GM21786 (cell line): ENCODE measurements around the gene MAPK12.
A peak's percentile ranks its signal among the peaks of the same experiment; 100 is the strongest.
"Not testable (repeated sequence)": the region's sequence is repeated elsewhere in the genome, so short reads cannot be mapped to it uniquely, and the experiment has no call there.

Experiments
- ATAC-seq: cut with Tn5 transposase; IDR thresholded peaks from one replicate; pipeline ENCODE4 v1.9.1; 2021; ENCODE audit not compliant: unreplicated experiment

The MAPK12 gene

DNA sequence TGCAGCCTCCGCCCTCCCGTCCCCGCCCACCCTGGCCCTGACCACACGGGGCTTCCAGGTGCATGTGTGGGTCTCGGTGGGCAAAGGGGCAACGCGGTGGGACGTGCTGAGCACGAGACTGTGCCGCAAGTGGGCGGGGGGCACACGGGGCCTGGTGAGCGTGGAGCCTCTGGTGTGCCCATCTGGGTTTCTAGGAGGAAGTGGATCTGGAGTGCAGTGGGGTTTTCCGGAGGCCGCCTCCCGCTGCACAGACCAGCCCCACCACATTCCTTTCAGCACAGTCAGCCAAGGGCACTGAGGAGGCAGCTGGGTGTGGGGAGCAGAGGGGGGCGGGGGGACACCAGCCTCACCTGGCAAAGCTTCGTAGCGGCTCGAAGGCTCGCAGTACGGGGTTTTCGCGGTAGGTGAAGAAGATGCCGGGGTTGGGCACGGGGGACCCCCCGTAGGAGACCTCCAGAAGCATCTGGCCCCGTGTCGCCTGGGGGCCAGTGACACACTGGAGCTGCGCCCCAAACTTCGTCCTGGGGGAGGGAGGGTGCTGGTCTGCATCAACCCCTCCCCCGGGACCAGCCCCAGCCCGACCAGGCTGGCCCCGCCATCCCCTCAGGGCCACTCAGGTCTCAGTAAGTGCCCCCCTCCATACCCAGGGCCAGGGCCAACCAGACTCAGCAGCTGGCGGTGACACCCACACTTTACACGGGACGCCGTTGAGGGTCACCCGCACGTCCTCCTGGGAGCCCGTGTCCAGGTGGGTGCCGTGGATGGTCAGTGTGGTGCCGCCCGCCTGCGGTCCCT lies 21.1 kb upstream of the MAPK12 start:
- no peak for ATAC-seq

DNA sequence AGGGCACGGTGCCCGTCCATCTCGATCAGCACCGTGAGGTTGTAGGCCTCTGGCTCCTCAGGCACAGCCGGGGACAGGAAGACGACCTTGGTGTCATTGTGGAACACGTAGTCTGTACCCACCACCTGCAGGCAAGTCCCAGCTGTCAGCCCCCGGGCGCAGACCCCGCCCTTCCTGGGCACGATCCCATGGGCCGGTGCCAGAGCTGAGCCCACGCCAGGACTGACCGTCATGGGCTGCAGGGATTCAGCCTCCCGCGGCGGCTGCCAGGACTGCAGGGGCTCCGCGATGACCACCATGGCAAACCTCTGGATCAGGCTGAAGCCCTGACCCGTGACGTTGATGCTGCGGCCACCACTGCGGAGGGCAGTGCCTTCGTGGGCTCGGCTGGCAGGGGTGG lies 20.5 kb upstream of the MAPK12 start:
- no peak for ATAC-seq

DNA sequence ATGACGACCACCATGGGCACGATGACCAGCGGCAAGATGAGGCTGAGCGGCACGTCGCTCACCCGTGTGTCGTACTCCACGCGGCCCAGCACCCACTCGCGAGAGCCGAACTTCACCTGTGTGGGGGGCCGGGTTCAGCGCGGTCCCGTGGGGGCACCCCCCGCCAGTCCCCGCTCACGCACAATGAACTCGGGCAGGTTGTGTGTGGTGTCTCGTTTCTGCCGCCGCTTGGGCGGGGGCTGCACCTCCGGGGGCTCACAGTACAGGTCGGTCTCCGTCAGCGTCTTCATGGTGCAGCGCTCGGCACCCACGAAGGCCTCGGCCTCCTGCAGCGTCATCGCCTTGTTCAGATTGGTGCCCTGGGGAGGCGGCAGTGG lies 19.9 kb upstream of the MAPK12 start:
- ATAC-seq, result no peak

GRCh38 chr22:50280708-50281383 lies 19.4 kb upstream of the MAPK12 start:
- ATAC-seq, result no peak

DNA sequence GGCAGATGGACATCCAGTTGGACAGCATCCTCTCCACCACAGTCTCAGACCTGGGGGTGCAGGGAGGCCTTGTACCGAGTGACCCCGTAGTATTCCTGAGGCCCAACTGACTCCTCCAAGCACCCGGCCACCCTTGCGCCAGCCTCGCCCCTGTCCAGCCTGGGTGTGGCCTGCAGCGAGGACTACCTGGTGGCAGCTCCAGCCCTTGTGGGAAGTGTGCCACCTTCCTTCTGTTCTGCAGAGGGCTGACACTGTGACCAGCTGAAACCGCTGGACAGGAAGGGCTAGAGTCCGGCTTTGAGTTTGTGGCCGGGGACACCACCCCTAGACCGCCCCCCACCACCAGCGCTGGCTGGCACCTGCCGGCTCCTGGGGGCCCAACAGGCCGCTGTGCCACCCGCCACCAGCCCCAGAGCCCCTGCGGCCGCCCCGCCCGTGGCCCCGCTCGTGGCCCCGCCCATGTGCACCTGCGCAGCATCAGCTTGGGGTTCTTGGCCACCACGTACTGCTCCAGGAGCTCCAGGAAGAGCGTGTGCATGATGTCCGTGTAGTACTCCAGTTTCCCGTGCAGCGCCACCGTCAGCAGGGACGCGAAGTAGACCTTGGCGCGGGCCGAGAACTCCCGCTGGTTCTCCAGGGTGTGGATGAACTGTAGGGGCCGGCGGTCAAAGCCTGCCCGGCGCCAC lies 18.7 kb upstream of the MAPK12 start:
- ATAC-seq, result no peak

DNA sequence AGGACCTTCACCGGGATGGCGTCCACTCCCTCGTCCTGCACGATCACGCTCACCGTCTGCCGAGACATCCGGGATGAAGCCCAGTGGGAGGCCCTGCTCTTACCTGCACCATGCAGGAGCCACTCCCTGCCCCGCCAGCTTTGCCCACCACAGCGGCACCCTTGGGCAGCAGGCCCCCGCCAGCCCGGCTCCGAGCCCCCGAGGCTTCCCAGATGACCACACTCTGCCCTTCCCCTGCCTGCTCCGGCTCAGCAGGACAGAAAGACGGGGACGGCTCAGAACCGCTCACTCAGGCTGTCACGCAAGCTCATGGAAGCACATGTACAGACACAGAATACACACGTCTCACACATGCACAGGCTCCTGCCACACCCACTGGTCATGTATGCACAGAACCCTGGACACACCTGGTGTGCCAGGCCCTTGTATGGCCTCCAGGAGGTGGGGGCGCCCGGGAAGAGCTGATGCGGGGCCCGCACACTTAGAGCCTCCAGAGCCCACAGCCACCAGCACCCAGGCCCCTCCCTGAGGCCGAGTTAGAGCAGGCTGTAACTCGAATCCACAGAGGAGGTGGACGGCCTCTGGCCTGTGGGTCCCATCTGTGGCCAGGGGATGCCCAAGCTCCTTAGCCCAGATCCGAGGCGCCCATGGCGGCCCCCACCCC lies 17.6 kb upstream of the MAPK12 start:
- ATAC-seq, result no peak

DNA sequence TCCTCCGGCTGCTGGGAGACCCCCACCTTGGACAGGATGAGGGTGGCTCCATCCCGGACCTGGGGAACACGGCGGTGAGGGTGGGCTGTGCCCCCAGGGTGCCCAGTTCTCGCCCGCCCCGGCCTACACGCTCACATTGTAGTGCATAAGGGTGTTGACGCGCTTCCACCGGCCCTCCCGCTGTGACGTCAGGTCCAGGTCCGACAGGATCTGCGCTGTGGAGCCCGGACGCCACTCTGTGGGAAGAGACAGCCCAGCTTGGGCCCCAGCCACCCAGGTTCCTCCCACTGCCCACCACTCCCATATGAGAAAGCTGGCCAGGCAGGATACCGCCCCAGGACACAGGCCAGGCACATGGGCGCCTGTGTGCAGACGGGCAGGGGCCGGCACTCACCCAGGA lies 17.0 kb upstream of the MAPK12 start:
- ATAC-seq, result no peak

DNA sequence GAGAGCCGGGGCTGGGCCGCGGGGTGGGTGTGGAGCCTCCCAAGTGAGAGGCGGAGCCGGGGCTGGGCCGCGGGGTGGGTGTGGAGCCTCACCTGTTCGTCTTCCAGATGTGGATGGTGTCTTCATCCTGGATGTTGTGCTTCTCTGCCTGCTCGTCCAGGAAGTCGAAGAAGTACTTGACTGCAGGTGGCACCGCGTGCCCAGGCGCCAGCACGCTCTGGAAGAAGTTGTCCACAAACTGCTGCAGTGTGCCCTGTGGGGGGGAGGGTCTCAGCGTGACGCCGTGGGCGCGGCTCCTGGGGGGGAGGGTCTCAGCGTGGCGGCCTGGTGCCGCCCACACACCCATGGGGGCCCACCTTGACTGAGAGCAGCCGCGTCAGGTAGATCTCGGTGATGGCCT lies 16.3 kb upstream of the MAPK12 start:
- no peak for ATAC-seq

GRCh38 chr22:50276143-50276542 lies 14.7 kb upstream of the MAPK12 start:
- ATAC-seq, result peak; percentile 69

DNA sequence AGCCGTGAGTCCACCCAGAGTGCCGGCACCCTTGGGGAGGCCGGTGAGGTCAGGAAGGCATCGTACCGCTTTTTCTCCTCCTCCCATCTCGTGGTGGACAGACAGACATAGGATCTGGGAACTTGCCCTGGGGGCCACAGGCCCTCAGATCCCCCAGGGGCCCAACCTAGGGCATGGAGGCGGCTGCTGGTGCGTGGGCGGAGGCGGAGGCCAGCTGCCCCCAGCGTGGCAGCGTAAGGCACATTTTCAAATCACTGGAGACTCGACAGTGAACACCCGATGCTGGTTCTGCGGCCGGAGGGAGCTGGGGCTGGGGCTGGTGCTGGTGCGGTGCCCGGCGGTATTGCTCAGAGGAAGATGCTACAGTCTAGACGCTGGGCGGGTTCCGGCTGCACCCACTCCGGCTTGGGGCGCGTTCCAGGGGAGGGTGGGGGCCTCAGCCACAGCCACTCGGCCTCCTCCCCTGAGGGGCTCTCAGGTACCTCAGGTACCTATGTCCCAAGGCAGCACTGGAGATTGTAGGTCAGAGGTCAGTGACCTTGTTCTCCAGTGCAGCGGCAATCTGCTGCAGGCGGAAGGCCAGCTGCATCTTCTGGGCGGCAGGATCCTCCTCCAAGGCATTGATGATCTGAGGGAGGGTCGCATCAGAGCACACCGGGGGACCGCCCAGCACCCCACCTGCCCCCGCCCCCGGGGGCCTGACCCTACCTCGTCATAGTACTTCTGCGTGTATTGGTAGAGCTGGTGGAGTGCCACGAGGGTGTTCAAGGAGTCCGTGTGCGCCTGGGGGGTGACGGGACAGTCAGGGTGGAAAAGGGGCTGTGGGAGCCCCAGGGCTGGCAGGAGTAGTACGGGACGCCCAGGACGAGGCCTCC lies 13.9 kb upstream of the MAPK12 start:
- no peak for ATAC-seq

- ATAC-seq, result no peak
Measured at GRCh38 chr22:50274771-50275170, 13.3 kb upstream of the MAPK12 start.

- ATAC-seq, result no peak
Measured at GRCh38 chr22:50274311-50274710, 12.8 kb upstream of the MAPK12 start.

- ATAC-seq, result not testable (repeated sequence)
Measured at GRCh38 chr22:50273781-50274180, 12.3 kb upstream of the MAPK12 start.

DNA sequence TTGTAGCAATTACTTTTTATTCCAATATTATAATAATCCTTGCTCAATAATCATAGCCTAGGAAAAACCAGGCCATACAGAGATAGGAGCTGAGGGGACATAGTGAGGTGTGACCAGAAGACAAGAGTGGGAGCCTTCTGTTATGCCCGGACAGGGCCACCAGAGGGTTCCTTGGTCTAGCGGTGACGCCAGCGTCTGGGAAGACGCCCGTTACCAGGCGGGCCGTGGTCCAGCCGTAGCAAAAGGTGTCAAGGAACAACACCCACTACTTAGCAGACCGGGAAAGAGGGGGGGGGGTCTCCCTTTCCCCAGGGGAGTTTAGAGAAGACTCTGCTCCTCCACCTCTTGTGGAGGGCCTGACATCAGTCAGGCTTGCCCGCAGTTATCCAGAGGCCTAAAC lies 11.9 kb upstream of the MAPK12 start:
- ATAC-seq, result not testable (repeated sequence)

GRCh38 chr22:50272044-50272802 lies 10.7 kb upstream of the MAPK12 start:
- no peak for ATAC-seq

DNA sequence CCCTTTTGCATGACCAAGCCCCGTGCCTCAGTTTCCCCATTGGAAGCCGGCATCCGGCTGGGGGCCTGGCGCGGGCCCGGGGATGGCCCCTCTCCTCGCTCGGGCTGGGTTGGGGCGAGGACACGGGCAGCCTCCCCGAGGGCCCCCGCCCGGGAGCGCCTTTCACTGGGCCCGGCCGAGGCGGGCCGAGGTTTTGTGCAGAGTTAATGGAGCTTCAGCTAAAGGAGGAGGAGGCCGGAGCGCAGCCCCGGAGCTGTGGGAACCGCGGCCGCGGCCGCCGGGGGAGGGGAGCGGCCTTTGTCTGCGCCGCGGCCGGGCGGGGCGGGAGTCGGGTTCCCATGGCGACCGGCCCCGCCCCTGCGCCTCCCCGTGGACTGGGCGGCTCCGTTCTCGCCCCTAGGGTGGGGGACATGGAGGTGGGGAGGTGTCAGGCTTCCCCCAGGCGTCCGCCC lies 10.1 kb upstream of the MAPK12 start:
- no peak for ATAC-seq

- ATAC-seq, result no peak
Measured at GRCh38 chr22:50270666-50271394, 9.3 kb upstream of the MAPK12 start.

DNA sequence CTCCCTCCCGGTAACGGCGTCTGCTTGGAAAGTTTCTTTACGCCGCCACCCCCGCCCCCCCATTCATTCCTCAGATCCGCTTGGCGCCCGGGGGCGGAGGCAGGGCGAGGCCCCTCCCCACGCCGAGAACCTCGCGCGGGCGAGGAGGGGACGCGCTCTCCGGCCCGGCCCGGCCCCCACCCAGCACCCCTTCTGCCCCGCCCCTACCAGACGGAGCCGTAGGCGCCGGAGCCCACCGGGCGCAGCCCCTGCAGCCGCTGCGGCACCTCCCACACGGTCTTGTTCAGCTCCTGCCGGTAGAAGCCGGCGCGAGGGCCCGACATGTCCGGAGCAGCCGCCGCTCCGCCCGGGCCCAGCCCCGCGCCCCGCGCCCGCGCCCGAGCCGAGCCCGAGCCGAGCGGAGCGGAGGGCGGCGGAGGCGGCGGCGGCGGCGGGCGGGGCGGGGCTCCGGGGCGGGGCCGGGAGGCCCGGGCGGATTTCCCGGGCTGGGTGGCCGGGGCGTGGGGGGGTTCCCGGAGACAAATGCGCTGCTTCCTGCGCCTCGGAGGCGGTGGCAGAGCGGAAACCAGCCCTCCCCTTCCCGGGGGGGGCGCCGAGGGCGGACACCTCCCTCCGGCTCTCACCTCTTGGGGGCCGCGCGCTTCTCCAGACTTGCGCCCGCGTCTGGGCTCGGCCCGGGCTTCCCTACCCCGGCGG lies 8.6 kb upstream of the MAPK12 start, which contains the start of gene MAPK11:
Gene MAPK11 (minus strand): TSS at position 411 of the 696 bp plus-strand sequence. CDS start 88 bp downstream, at position 323.
- no peak for ATAC-seq
